Osteocyte (in vitro differentiated cells): ENCODE data around the gene SEZ6L. TPM values are rescaled to one million over a fixed set of nuclear protein-coding genes. Genes with fewer than 3 reads are reported as not detected.
A peak's percentile ranks its signal among the peaks of the same experiment; 100 is the strongest.

Experiments used
- DNase-seq: peaks from one replicate; pipeline ENCODE4 v3.0.0; 2021; ENCODE audit warnings: mixed read lengths; ENCODE audit not compliant: unreplicated experiment; ENCODE audit errors: extremely low spot score
- H3K27ac Mint-ChIP-seq: one replicate; pipeline ENCODE4 v1.8.0; 2021; ENCODE audit warnings: mild to moderate bottlenecking, mixed read lengths; ENCODE audit not compliant: unreplicated experiment
- H3K27me3 Mint-ChIP-seq: one replicate; pipeline ENCODE4 v1.8.0; 2021; ENCODE audit warnings: mixed read lengths; ENCODE audit not compliant: unreplicated experiment
- H3K36me3 Mint-ChIP-seq: one replicate; pipeline ENCODE4 v1.8.0; 2021; ENCODE audit warnings: mixed read lengths; ENCODE audit not compliant: unreplicated experiment
- H3K4me1 Mint-ChIP-seq: one replicate; pipeline ENCODE4 v1.8.0; 2021; ENCODE audit warnings: mixed read lengths; ENCODE audit not compliant: unreplicated experiment
- H3K4me3 Mint-ChIP-seq: one replicate; pipeline ENCODE4 v1.8.0; 2021; ENCODE audit warnings: mild to moderate bottlenecking, moderate library complexity, mixed read lengths; ENCODE audit not compliant: unreplicated experiment
- H3K9me3 Mint-ChIP-seq: one replicate; pipeline ENCODE4 v1.8.0; 2021; ENCODE audit warnings: mixed read lengths; ENCODE audit not compliant: unreplicated experiment
- CTCF ChIP-seq: fragments of 200-600 bp; sonication (generic); IDR thresholded peaks from 2 replicates; pipeline ENCODE4 v1.5.0; 2021; ENCODE audit warnings: antibody characterized with exemption, mild to moderate bottlenecking, moderate library complexity
- total RNA-seq: library from RNA; stranded (reverse); gene quantifications from 2 replicates; pipeline ENCODE4 v1.2.1, GENCODE V29; 2021

The SEZ6L gene
- total RNA-seq, 1 donor from 2014 or later, result not detected

- no peak overlapping the region for H3K4me3 Mint-ChIP-seq
- no peaks in the 10 kb centered on the region for H3K4me1 Mint-ChIP-seq
- H3K27me3 Mint-ChIP-seq, result peaks cover 29% of the 10 kb centered on the region
- peak; percentile 85 for TF ChIP-seq CTCF
- DNase-seq, result no peak
- H3K27ac Mint-ChIP-seq, result no peak overlapping the region
- H3K36me3 Mint-ChIP-seq, result no peaks in the 10 kb centered on the region
- no peaks in the 10 kb centered on the region for H3K9me3 Mint-ChIP-seq
Observed at GRCh38 chr22:26367402-26368245, 198.4 kb downstream of the SEZ6L start.

GRCh38 chr22:26372890-26373289, 203.6 kb downstream of the SEZ6L start:
- peaks cover 60% of the 10 kb centered on the region for H3K27me3 Mint-ChIP-seq
- no peak for DNase-seq
- H3K9me3 Mint-ChIP-seq, result no peaks in the 10 kb centered on the region
- no peak overlapping the region for H3K4me3 Mint-ChIP-seq
- TF ChIP-seq CTCF, result no peak
- peaks cover 17% of the 10 kb centered on the region for H3K4me1 Mint-ChIP-seq
- no peak overlapping the region for H3K27ac Mint-ChIP-seq
- H3K36me3 Mint-ChIP-seq, result no peaks in the 10 kb centered on the region

GRCh38 chr22:26374391-26375026, 205.2 kb downstream of the SEZ6L start:
- H3K27me3 Mint-ChIP-seq, result peaks cover 71% of the 10 kb centered on the region
- H3K4me3 Mint-ChIP-seq, result no peak overlapping the region
- H3K9me3 Mint-ChIP-seq, result no peaks in the 10 kb centered on the region
- TF ChIP-seq CTCF, result no peak
- no peak for DNase-seq
- H3K36me3 Mint-ChIP-seq, result no peaks in the 10 kb centered on the region
- H3K4me1 Mint-ChIP-seq, result peaks cover 17% of the 10 kb centered on the region
- no peak overlapping the region for H3K27ac Mint-ChIP-seq

- Mint-ChIP-seq H3K27ac (no peak overlapping the region), H3K4me1 (peaks cover 17% of the 10 kb centered on the region), H3K27me3 (peaks cover 84% of the 10 kb centered on the region), H3K9me3 (no peaks in the 10 kb centered on the region), H3K4me3 (no peak overlapping the region), H3K36me3 (no peaks in the 10 kb centered on the region)
- no peak for DNase-seq
- no peak for TF ChIP-seq CTCF
Observed at GRCh38 chr22:26377170-26377830, 208.0 kb downstream of the SEZ6L start.
